CD4-positive, alpha-beta T cell (primary cell): ENCODE results near the gene ERBIN. TPM values are rescaled to one million over a fixed set of nuclear protein-coding genes. Genes with fewer than 3 reads are reported as not detected.
"Not testable (repeated sequence)": the region's sequence is repeated elsewhere in the genome, so short reads cannot be mapped to it uniquely, and the experiment has no call there.

Experiments used
- ATAC-seq: fragments of 200-7000 bp; cut with Tn5 transposase; one replicate; pipeline ENCODE4 v1.10.0; 2022; ENCODE audit warnings: mild to moderate bottlenecking; ENCODE audit not compliant: poor library complexity
- CTCF ChIA-PET: fragments of 350-600 bp; sonication (Branson Sonifier 250); formaldehyde crosslinking; loops from one replicate; lab custom pipeline; 2021; ENCODE audit warnings: antibody characterized with exemption, inconsistent platforms; lab: Charles Lee
- POLR2A ChIA-PET: fragments of 350-600 bp; sonication (Branson Sonifier 250); formaldehyde crosslinking; loops from one replicate; lab custom pipeline; 2021; ENCODE audit warnings: antibody characterized with exemption, inconsistent platforms; lab: Charles Lee
- DNase-seq, 14 experiments: peaks; one replicate each; pipeline ENCODE4 v3.0.0-alpha.2; 2013 to 2020; ENCODE audit warnings: mixed read lengths in 2 of 14
- H3K27ac ChIP-seq, 2 donors: one replicate each; pipeline versions ENCODE4 v1.5.1 to v1.7.0; 2013; ENCODE audit warnings: low read length in 2 of 2, low read depth in 1 of 2, mild to moderate bottlenecking in 1 of 2
- H3K27me3 ChIP-seq, 2 experiments: 1 replicate in 1 of 2; 2 replicates in 1 of 2; pipeline versions ENCODE4 v1.6.1 to v1.7.0; 2013; ENCODE audit warnings: low read length in 2 of 2, control low read depth in 1 of 2, mild to moderate bottlenecking in 1 of 2, moderate library complexity in 1 of 2; ENCODE audit not compliant: insufficient read depth in 2 of 2, control insufficient read depth in 1 of 2
- H3K36me3 ChIP-seq: one replicate; pipeline ENCODE4 v1.6.1; 2013; ENCODE audit warnings: low read length, control low read depth; ENCODE audit not compliant: insufficient read depth
- H3K4me1 ChIP-seq: one replicate; pipeline ENCODE4 v1.6.1; 2013; ENCODE audit warnings: low read length, control low read depth; ENCODE audit not compliant: insufficient read depth
- H3K4me3 ChIP-seq: one replicate; pipeline ENCODE4 v1.5.1; 2013; ENCODE audit warnings: mild to moderate bottlenecking, low read length, moderate library complexity
- H3K9me3 ChIP-seq, 2 experiments: 1 replicate in 1 of 2; 2 replicates in 1 of 2; pipeline versions ENCODE4 v1.6.1 to v1.7.0; 2013; ENCODE audit warnings: low read length in 2 of 2, mild to moderate bottlenecking in 2 of 2, control low read depth in 1 of 2, moderate library complexity in 1 of 2; ENCODE audit not compliant: control insufficient read depth in 1 of 2, insufficient read depth in 1 of 2
- H3K27ac Mint-ChIP-seq: one replicate; pipeline ENCODE4 v1.8.0; 2020; ENCODE audit warnings: mixed read lengths
- H3K27me3 Mint-ChIP-seq: one replicate; pipeline ENCODE4 v1.8.0; 2021; ENCODE audit warnings: mixed read lengths
- H3K36me3 Mint-ChIP-seq: one replicate; pipeline ENCODE4 v1.8.0; 2021; ENCODE audit warnings: low read depth, mixed read lengths
- H3K4me1 Mint-ChIP-seq: one replicate; pipeline ENCODE4 v1.8.0; 2021; ENCODE audit warnings: low read depth, mixed read lengths
- H3K4me3 Mint-ChIP-seq: one replicate; pipeline ENCODE4 v1.8.0; 2020; ENCODE audit warnings: mild to moderate bottlenecking, mixed read lengths
- H3K9me3 Mint-ChIP-seq: one replicate; pipeline ENCODE4 v1.8.0; 2020; ENCODE audit warnings: mixed read lengths
- CTCF ChIP-seq: fragments of 200-600 bp; IDR thresholded peaks from one replicate; pipeline ENCODE4 v1.8.0; 2022; ENCODE audit warnings: antibody characterized with exemption, mild to moderate bottlenecking
- intact Hi-C, 2 experiments: fragments of 100-400 bp; cut with DNase I in 1 of 2; cut with micrococcal nuclease in 1 of 2; formaldehyde crosslinking; loops; one replicate each; pipeline versions ENCODE4 v1.15.1 to v1.9.0; 2023 to 2025; cut with DNase I, micrococcal nuclease
- total RNA-seq, 174 experiments: library from RNA in 2 of 174; stranded (reverse) in 2 of 174; gene quantifications; one replicate each; pipeline ENCODE4 v1.2.3 and lab custom pipeline; 2021 to 2026

The ERBIN gene
- total RNA-seq, 2 experiments from 2014 or later = 94.7 to 96.9 TPM

- Mint-ChIP-seq H3K9me3 (no peaks in the 10 kb centered on the region), H3K27ac (no peak overlapping the region), H3K36me3 (no peaks in the 10 kb centered on the region)
Measured at GRCh38 chr5:65914641-65915196, 11.7 kb upstream of the ERBIN start.

GRCh38 chr5:65915661-65916060 lies 10.7 kb upstream of the ERBIN start:
- POLR2A ChIA-PET = interaction anchor here (1.8 kb wide), 1 partner anchor 8 kb away, joined by 14 read pairs; no protein-coding TSS in a partner anchor
- CTCF ChIA-PET, H3K27ac ChIP-seq, H3K27ac Mint-ChIP-seq, ATAC-seq, DNase-seq, H3K27me3 ChIP-seq, H3K9me3 Mint-ChIP-seq, H3K36me3 Mint-ChIP-seq, H3K27me3 Mint-ChIP-seq, H3K36me3 ChIP-seq, H3K4me3 ChIP-seq, H3K4me3 Mint-ChIP-seq, H3K4me1 ChIP-seq, intact Hi-C loops, H3K9me3 ChIP-seq, H3K4me1 Mint-ChIP-seq: not testable (repeated sequence)

More at GRCh38 chr5:65914641-65915196, 11.7 kb upstream of the ERBIN start:
- H3K36me3 ChIP-seq = no peaks in the 10 kb centered on the region
- peaks cover 0 to under 1% of the 10 kb centered on the region in 2 experiments for H3K9me3 ChIP-seq
- no peaks in the 10 kb centered on the region for H3K4me1 ChIP-seq
- H3K27ac ChIP-seq = no peak overlapping the region
- no peak overlapping the region for H3K4me3 Mint-ChIP-seq
- H3K27me3 Mint-ChIP-seq = no peaks in the 10 kb centered on the region
- CTCF ChIA-PET = no interaction called here
- TF ChIP-seq CTCF = no peak
- DNase-seq = no peak
- intact Hi-C loops = no loop called here
- POLR2A ChIA-PET = interaction anchor here (1.2 to 1.8 kb wide), 2 partner anchors 9 to 12 kb away, joined by 3 to 14 read pairs; partner anchors contain the start of gene ERBIN
- H3K27me3 ChIP-seq = no peaks in the 10 kb centered on the region
- H3K4me1 Mint-ChIP-seq = peaks cover 8% of the 10 kb centered on the region
- H3K4me3 ChIP-seq = no peak overlapping the region
- no peak for ATAC-seq

- Histone ChIP-seq H3K9me3 (no peaks in the 10 kb centered on the region), H3K4me3 (no peak overlapping the region), H3K4me1 (no peaks in the 10 kb centered on the region), H3K27ac (no peak overlapping the region), H3K27me3 (no peaks in the 10 kb centered on the region), H3K36me3 (no peaks in the 10 kb centered on the region)
- TF ChIP-seq CTCF = no peak
- H3K9me3 Mint-ChIP-seq = no peaks in the 10 kb centered on the region
- no peak overlapping the region for H3K4me3 Mint-ChIP-seq
- H3K27ac Mint-ChIP-seq = no peak overlapping the region
- POLR2A ChIA-PET = no interaction called here
- peaks cover 8% of the 10 kb centered on the region for H3K4me1 Mint-ChIP-seq
- no peaks in the 10 kb centered on the region for H3K27me3 Mint-ChIP-seq
- CTCF ChIA-PET = no interaction called here
- DNase-seq (no peak), ATAC-seq (no peak)
- intact Hi-C loops = no loop called here
- H3K36me3 Mint-ChIP-seq = no peaks in the 10 kb centered on the region
Measured at GRCh38 chr5:65916066-65916465, 10.3 kb upstream of the ERBIN start.

- H3K27me3 Mint-ChIP-seq = no peaks in the 10 kb centered on the region
- no peak overlapping the region for H3K4me3 ChIP-seq
- no peaks in the 10 kb centered on the region for H3K4me1 ChIP-seq
- CTCF ChIA-PET = no interaction called here
- intact Hi-C loops = no loop called here
- DNase-seq (no peak), ATAC-seq (no peak)
- peaks cover 8% of the 10 kb centered on the region for H3K4me1 Mint-ChIP-seq
- no peak for TF ChIP-seq CTCF
- H3K9me3 ChIP-seq = no peaks in the 10 kb centered on the region
- no peaks in the 10 kb centered on the region for H3K27me3 ChIP-seq
- POLR2A ChIA-PET = interaction anchor here (1.0 to 1.3 kb wide), 2 partner anchors 11 to 27 kb away, joined by 3 read pairs; no protein-coding TSS in a partner anchor
- H3K27ac ChIP-seq = no peak overlapping the region
- no peak overlapping the region for H3K27ac Mint-ChIP-seq
- no peak overlapping the region for H3K4me3 Mint-ChIP-seq
- H3K9me3 Mint-ChIP-seq = no peaks in the 10 kb centered on the region
- H3K36me3 Mint-ChIP-seq = no peaks in the 10 kb centered on the region
- no peaks in the 10 kb centered on the region for H3K36me3 ChIP-seq
Measured at GRCh38 chr5:65916636-65917035, 9.7 kb upstream of the ERBIN start.
